HFF-Myc (cell line): ENCODE results near the gene ZBTB24.

Experiments
- DNase-seq: peaks from one replicate; pipeline ENCODE4 v3.0.0-alpha.2; 2011; ENCODE audit warnings: low read depth; ENCODE audit errors: extremely low read depth
- H3K4me3 ChIP-seq: replicated peaks from 2 replicates; pipeline ENCODE4 v1.5.1; 2011; ENCODE audit warnings: low read depth, mild to moderate bottlenecking, control low read depth, low read length
- TF ChIP-seq, protein P1 (sequence below): IDR thresholded peaks from 2 replicates; pipeline ENCODE4 v1.5.1; 2012; ENCODE audit warnings: mild to moderate bottlenecking, low read depth, low read length, control low read depth; ENCODE audit errors: missing control alignments

The ZBTB24 gene

DNA sequence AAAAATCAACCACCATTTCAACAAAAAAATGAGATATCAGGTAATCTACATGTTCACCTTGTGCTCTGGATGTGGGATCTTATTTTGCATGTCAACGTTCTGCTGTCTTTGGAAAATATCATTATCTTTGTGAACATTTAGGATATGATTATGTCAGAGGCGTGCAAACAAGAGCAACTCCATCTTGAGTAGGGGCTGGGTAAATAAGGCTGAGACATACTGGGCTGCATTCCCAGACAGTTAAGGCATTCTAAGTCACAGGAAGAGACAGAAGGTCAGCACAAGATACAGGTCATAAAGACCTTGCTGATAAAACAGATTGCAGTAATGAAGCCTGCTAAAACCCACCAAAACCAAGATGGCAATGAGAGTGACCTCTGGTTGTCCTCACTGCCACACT, 28.8 kb upstream of the ZBTB24 start:
- TF ChIP-seq, protein P1, sequence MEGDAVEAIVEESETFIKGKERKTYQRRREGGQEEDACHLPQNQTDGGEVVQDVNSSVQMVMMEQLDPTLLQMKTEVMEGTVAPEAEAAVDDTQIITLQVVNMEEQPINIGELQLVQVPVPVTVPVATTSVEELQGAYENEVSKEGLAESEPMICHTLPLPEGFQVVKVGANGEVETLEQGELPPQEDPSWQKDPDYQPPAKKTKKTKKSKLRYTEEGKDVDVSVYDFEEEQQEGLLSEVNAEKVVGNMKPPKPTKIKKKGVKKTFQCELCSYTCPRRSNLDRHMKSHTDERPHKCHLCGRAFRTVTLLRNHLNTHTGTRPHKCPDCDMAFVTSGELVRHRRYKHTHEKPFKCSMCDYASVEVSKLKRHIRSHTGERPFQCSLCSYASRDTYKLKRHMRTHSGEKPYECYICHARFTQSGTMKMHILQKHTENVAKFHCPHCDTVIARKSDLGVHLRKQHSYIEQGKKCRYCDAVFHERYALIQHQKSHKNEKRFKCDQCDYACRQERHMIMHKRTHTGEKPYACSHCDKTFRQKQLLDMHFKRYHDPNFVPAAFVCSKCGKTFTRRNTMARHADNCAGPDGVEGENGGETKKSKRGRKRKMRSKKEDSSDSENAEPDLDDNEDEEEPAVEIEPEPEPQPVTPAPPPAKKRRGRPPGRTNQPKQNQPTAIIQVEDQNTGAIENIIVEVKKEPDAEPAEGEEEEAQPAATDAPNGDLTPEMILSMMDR: no peak
- no peak for DNase-seq
- no peak overlapping the region for H3K4me3 ChIP-seq

DNA sequence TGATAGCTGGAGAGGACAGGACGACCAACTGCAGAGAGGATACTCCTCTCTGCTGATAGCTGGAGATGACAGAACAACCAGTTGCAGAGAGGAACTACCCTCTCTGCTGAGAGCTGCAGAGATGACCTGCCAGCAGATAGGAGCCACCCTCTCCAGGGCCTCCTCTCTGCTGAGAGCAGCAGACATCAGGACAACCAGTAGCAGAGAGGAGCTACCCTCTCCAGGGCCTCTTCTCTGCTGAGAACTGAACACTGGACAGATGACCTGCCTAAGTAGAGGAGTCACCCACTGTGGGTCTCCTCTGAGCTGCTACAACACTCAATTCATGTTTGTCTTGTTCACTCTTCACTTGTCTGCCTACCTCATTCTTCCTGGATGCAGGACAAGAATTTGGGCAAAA, 27.3 kb upstream of the ZBTB24 start:
- no peak for DNase-seq
- TF ChIP-seq, protein P1: no peak
- H3K4me3 ChIP-seq: no peak overlapping the region

GRCh38 chr6:109508166-109508860, 25.3 kb upstream of the ZBTB24 start:
- no peak for DNase-seq
- no peak overlapping the region for H3K4me3 ChIP-seq
- TF ChIP-seq, protein P1: no peak

- DNase-seq: no peak
- H3K4me3 ChIP-seq: no peak overlapping the region
- TF ChIP-seq, protein P1: no peak
These were observed 24.6 kb upstream of the ZBTB24 start for GRCh38 chr6:109507490-109508072.

- TF ChIP-seq, protein P1: no peak
- no peak overlapping the region for H3K4me3 ChIP-seq
- DNase-seq: no peak
These were observed 23.8 kb upstream of the ZBTB24 start for GRCh38 chr6:109506841-109507240.

- DNase-seq: no peak
- no peak overlapping the region for H3K4me3 ChIP-seq
- TF ChIP-seq, protein P1: no peak
These were observed 23.3 kb upstream of the ZBTB24 start for GRCh38 chr6:109506314-109506713.
